HL-60 (cell line): ENCODE data around the gene ANKZF1.

Experiments
- DNase-seq, 2 experiments: peaks; one replicate each; pipeline ENCODE4 v3.0.0-alpha.2; 2010 to 2020; ENCODE audit warnings: low read depth in 1 of 2, low spot score in 1 of 2
- H3K27ac ChIP-seq: fragments of 250-450 bp; sonication (Bioruptor Pico); replicated peaks from 2 replicates; pipeline ENCODE4 v1.5.1; 2020; ENCODE audit warnings: mild to moderate bottlenecking, moderate library complexity
- H3K27me3 ChIP-seq: fragments of 250-450 bp; sonication (Bioruptor Pico); 2 replicates; pipeline ENCODE4 v1.5.1; 2021; ENCODE audit warnings: mild to moderate bottlenecking, moderate library complexity; ENCODE audit not compliant: insufficient read depth, poor library complexity, severe bottlenecking
- H3K4me3 ChIP-seq: replicated peaks from 2 replicates; pipeline ENCODE4 v1.5.1; 2011; ENCODE audit warnings: mild to moderate bottlenecking, control low read depth, low read length; ENCODE audit not compliant: insufficient read depth
- GABPA ChIP-seq: IDR thresholded peaks from 2 replicates; pipeline ENCODE4 v1.6.1; 2012; ENCODE audit warnings: low read depth
- POLR2AphosphoS5 ChIP-seq: IDR thresholded peaks from 2 replicates; pipeline ENCODE4 v1.6.1; 2012; ENCODE audit warnings: low read depth
- SPI1 ChIP-seq: IDR thresholded peaks from 2 replicates; pipeline ENCODE4 v1.6.1; 2012; ENCODE audit warnings: low read depth, mild to moderate bottlenecking, borderline replicate concordance
- long read RNA-seq: library from polyadenylated mRNA; unstranded; transcript quantifications from one replicate; pipeline ENCODE4 v2.0.0, GENCODE V29; 2020
- TF ChIP-seq, protein P1 (sequence below): IDR thresholded peaks from 2 replicates; pipeline ENCODE4 v1.6.1; 2012; ENCODE audit warnings: low read depth; ENCODE audit not compliant: insufficient replicate concordance
- TF ChIP-seq, protein P2 (sequence below): IDR thresholded peaks from one replicate; pipeline ENCODE4 v1.5.1; 2011; ENCODE audit warnings: low read length, control low read depth, inconsistent platforms; ENCODE audit not compliant: insufficient read depth

Gene ANKZF1, protein sequence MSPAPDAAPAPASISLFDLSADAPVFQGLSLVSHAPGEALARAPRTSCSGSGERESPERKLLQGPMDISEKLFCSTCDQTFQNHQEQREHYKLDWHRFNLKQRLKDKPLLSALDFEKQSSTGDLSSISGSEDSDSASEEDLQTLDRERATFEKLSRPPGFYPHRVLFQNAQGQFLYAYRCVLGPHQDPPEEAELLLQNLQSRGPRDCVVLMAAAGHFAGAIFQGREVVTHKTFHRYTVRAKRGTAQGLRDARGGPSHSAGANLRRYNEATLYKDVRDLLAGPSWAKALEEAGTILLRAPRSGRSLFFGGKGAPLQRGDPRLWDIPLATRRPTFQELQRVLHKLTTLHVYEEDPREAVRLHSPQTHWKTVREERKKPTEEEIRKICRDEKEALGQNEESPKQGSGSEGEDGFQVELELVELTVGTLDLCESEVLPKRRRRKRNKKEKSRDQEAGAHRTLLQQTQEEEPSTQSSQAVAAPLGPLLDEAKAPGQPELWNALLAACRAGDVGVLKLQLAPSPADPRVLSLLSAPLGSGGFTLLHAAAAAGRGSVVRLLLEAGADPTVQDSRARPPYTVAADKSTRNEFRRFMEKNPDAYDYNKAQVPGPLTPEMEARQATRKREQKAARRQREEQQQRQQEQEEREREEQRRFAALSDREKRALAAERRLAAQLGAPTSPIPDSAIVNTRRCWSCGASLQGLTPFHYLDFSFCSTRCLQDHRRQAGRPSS
- long read RNA-seq, transcript ANKZF1-211 (11 exons, 3,245 nt), result minor isoform, 7 of 396 reads
- long read RNA-seq, transcript ANKZF1-201 (14 exons, 2,579 nt), result major isoform, 148 of 396 reads
- long read RNA-seq, transcript ANKZF1-218 (13 exons, 2,940 nt), result minor isoform, 6 of 396 reads
- long read RNA-seq, partial matches to known transcripts, result 91 of 396 reads
- long read RNA-seq, other reads (novel, unspliced or antisense), result 141 of 396 reads

DNA sequence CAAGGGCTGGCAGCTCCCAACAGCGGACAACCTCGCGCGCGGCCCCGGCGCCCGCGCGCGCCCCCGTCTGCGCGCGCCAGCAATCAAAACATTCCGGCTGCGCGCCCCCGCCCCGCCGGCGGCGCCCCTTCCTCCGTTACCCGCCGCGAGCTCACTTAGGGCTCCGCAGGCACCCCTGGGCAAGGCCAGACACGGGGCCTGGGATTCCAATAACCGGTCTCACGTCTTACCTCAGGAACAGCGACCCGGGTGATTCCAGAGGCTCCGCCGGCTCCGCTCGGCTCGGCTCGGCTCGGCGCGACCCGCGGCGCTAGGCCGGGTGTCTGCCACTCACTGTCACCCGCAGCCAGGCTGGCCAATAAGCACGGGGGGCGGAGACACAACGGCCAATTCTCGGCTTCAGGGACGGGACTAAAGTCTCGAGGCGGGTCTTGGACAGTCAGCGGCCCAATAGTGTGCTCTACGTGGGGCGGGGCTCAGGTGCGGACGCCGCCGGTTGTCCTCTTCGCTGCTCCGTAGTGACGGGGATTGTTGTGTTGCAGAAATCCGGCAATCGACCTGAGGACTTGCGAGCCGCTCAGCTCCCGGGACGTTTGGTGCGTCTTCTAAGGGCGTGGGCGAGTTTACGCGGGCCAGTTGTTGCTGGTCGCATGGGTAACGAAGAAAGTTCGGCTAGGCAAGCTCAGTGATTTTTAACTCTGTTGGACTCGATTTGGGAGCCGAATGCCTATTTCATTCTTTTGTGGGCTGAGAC lies at the start of gene ANKZF1, which contains the start of gene ATG9A:
Gene ANKZF1, plus strand, starts transcription at position 502 of the 754 bp plus-strand sequence. CDS start 452 bp downstream, outside the sequence.
Gene ATG9A, minus strand, starts transcription at position 332 of the 754 bp plus-strand sequence. CDS start 1,612 bp downstream, outside the sequence.
- Histone ChIP-seq H3K27ac (peak within 1 kb of the TSS; percentile 70), H3K4me3 (peak within 1 kb of the TSS; percentile 75), H3K27me3 (no peaks in the 10 kb centered on the region)
- TF ChIP-seq, protein P1, sequence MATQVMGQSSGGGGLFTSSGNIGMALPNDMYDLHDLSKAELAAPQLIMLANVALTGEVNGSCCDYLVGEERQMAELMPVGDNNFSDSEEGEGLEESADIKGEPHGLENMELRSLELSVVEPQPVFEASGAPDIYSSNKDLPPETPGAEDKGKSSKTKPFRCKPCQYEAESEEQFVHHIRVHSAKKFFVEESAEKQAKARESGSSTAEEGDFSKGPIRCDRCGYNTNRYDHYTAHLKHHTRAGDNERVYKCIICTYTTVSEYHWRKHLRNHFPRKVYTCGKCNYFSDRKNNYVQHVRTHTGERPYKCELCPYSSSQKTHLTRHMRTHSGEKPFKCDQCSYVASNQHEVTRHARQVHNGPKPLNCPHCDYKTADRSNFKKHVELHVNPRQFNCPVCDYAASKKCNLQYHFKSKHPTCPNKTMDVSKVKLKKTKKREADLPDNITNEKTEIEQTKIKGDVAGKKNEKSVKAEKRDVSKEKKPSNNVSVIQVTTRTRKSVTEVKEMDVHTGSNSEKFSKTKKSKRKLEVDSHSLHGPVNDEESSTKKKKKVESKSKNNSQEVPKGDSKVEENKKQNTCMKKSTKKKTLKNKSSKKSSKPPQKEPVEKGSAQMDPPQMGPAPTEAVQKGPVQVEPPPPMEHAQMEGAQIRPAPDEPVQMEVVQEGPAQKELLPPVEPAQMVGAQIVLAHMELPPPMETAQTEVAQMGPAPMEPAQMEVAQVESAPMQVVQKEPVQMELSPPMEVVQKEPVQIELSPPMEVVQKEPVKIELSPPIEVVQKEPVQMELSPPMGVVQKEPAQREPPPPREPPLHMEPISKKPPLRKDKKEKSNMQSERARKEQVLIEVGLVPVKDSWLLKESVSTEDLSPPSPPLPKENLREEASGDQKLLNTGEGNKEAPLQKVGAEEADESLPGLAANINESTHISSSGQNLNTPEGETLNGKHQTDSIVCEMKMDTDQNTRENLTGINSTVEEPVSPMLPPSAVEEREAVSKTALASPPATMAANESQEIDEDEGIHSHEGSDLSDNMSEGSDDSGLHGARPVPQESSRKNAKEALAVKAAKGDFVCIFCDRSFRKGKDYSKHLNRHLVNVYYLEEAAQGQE, result peak; percentile 49
- TF ChIP-seq, protein P2, sequence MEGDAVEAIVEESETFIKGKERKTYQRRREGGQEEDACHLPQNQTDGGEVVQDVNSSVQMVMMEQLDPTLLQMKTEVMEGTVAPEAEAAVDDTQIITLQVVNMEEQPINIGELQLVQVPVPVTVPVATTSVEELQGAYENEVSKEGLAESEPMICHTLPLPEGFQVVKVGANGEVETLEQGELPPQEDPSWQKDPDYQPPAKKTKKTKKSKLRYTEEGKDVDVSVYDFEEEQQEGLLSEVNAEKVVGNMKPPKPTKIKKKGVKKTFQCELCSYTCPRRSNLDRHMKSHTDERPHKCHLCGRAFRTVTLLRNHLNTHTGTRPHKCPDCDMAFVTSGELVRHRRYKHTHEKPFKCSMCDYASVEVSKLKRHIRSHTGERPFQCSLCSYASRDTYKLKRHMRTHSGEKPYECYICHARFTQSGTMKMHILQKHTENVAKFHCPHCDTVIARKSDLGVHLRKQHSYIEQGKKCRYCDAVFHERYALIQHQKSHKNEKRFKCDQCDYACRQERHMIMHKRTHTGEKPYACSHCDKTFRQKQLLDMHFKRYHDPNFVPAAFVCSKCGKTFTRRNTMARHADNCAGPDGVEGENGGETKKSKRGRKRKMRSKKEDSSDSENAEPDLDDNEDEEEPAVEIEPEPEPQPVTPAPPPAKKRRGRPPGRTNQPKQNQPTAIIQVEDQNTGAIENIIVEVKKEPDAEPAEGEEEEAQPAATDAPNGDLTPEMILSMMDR, result no peak
- TF ChIP-seq GABPA (no peak), POLR2AphosphoS5 (peak; percentile 79), SPI1 (no peak)
- peak; percentile 96 to 99 for DNase-seq

- Histone ChIP-seq H3K4me3 (no peak overlapping the region), H3K27me3 (no peaks in the 10 kb centered on the region), H3K27ac (no peak overlapping the region)
- DNase-seq, result no peak
- TF ChIP-seq, protein P1, result no peak
- TF ChIP-seq POLR2AphosphoS5 (no peak), GABPA (no peak), SPI1 (no peak)
- TF ChIP-seq, protein P2, result no peak
These were observed 48.6 kb upstream of the ANKZF1 start for GRCh38 chr2:219180961-219181360.

GRCh38 chr2:219181531-219181930 lies 48.1 kb upstream of the ANKZF1 start:
- no peaks in the 10 kb centered on the region for H3K27me3 ChIP-seq
- TF ChIP-seq GABPA (no peak), SPI1 (no peak), POLR2AphosphoS5 (no peak)
- TF ChIP-seq, protein P2, result no peak
- TF ChIP-seq, protein P1, result no peak
- no peak overlapping the region for H3K4me3 ChIP-seq
- H3K27ac ChIP-seq, result no peak overlapping the region
- no peak for DNase-seq
